Esophagus squamous epithelium (tissue), 4 donors: ENCODE results near the gene PTGDR.

Source experiments
- POLR2A ChIP-seq, 4 donors: fragments of 450-650 bp; IDR thresholded peaks; one replicate each; pipeline ENCODE4 v1.6.1; 2017; ENCODE audit warnings: antibody characterized with exemption in 4 of 4, mild to moderate bottlenecking in 4 of 4, moderate library complexity in 3 of 4
- TF ChIP-seq, protein P1 (sequence below), 6 experiments: fragments of 450-650 bp in 4 of 6; fragments of 200-600 bp in 2 of 6; sonication (generic) in 2 of 6; IDR thresholded peaks; one replicate each; pipeline ENCODE4 v1.5.1; 2016 to 2019; ENCODE audit warnings: antibody characterized with exemption in 6 of 6, mild to moderate bottlenecking in 4 of 6, moderate library complexity in 4 of 6

DNA sequence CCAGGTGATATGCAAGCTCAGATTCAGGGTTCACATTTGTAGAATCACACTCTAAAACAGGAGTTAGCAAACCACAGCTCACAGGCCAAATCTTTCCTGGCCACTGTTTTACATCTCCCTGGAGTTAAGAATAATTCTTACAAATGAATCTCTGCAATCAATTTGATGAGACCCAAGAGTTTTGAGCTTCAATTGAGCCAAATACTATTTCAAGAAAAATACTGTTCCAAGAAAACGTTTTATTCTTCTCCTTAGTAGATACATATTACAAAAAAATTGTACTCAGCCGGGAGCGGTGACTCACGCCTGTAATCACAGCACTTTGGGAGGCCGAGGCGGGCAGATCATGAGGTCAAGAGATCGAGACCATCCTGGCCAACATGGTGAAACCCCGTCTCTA lies 2.5 kb downstream of the PTGDR start:
- TF ChIP-seq POLR2A (IDR thresholded peaks at IDR 0.05) = no peak
- TF ChIP-seq, protein P1, sequence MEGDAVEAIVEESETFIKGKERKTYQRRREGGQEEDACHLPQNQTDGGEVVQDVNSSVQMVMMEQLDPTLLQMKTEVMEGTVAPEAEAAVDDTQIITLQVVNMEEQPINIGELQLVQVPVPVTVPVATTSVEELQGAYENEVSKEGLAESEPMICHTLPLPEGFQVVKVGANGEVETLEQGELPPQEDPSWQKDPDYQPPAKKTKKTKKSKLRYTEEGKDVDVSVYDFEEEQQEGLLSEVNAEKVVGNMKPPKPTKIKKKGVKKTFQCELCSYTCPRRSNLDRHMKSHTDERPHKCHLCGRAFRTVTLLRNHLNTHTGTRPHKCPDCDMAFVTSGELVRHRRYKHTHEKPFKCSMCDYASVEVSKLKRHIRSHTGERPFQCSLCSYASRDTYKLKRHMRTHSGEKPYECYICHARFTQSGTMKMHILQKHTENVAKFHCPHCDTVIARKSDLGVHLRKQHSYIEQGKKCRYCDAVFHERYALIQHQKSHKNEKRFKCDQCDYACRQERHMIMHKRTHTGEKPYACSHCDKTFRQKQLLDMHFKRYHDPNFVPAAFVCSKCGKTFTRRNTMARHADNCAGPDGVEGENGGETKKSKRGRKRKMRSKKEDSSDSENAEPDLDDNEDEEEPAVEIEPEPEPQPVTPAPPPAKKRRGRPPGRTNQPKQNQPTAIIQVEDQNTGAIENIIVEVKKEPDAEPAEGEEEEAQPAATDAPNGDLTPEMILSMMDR (IDR thresholded peaks at IDR 0.05) = no peak
